Heart left ventricle (tissue), 13 donors: ENCODE results near the gene COL27A1.

Experiments
- POLR2A ChIP-seq, 2 donors: fragments of 450-650 bp; IDR thresholded peaks; one replicate each; pipeline ENCODE4 v1.6.1; 2017; ENCODE audit warnings: antibody characterized with exemption in 2 of 2, mild to moderate bottlenecking in 2 of 2, moderate library complexity in 2 of 2
- TF ChIP-seq, protein P1 (sequence below), 12 donors: fragments of 200-600 bp; sonication (generic) in 4 of 12; IDR thresholded peaks; one replicate each; pipeline versions ENCODE4 v1.5.0 to v1.8.0; 2018 to 2022; ENCODE audit warnings: antibody characterized with exemption in 12 of 12, mild to moderate bottlenecking in 5 of 12
- donor health status: ischemic (EF 13 %, LVEDD 7.1; RV severe dilation, severe dysfunction).
- donor health status: DM: no; HTN: yes; CAD: no.
- donor health status: DM: no; HTN: no; CAD: no.
- donor health status: ischemic (EF 25% LVEDD 6.9; RV normal size, moderate dysfunction).
- donor health status: ischemic (EF 25% LVEDD 5.7; RV mildly dilated, moderate dysfunction).
- donor health status: ischemic (EF 35%, LVEDD 5.7; RV mildly dilated, moderate dysfunction).
- donor health status: nonischemic (EF 11% LVEDD 7.7; RV severe dilation, severe dysfunction).
- donor health status: DM: yes; HTN: yes; CAD: no.
- donor health status: PGD.
- donor health status: ischemic (EF 29% LVEDD 5.4; RV normal size, mild dysfunction).
- donor health status: nonischemic (EF 23%, LVEDD 6.1; RV moderate dilation, normal function).

DNA sequence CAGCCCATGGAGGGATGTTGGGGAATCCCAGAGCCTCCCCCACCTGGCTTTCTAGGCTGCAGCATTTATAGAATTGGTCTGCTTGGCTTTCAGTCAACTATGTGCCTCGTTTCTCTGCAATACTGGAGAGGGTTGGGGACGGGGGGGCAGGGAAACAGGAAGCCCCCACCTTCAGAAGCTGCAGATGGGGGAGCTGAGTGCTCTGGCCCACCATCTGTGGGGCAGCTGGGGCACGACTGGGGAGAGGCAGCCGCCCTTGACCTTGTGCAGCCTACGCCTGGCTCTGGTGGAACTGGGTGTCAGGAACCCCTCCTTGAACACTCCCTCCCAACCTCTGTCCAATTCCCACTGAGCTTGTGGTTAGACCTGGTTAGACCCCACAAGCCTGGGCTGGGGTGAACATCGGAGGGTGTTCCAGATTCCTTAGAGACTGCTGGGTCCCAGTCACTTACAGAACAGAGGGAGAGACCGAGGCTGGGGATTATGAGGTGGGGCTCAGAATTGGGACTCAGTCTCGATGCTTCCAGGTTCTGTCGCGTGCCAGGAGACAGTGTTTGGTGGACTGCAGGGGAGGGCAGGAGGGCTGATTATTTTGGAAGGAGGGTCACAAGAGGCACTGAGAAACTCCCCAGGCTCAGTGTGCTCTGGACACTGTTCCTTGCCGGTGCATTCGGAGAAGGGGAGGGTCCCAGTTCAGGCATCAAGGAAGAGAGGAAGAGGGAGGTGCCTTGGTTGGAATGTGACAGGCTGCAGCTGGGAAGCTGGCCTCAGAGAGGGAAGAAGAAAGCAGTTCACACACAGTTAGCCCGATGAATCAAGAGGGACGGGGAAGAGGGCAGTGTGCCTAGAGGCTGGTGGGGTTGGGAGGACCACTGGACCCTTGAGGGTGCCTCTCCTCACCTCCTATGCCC, 25.6 kb downstream of the COL27A1 start:
- TF ChIP-seq, protein P1, sequence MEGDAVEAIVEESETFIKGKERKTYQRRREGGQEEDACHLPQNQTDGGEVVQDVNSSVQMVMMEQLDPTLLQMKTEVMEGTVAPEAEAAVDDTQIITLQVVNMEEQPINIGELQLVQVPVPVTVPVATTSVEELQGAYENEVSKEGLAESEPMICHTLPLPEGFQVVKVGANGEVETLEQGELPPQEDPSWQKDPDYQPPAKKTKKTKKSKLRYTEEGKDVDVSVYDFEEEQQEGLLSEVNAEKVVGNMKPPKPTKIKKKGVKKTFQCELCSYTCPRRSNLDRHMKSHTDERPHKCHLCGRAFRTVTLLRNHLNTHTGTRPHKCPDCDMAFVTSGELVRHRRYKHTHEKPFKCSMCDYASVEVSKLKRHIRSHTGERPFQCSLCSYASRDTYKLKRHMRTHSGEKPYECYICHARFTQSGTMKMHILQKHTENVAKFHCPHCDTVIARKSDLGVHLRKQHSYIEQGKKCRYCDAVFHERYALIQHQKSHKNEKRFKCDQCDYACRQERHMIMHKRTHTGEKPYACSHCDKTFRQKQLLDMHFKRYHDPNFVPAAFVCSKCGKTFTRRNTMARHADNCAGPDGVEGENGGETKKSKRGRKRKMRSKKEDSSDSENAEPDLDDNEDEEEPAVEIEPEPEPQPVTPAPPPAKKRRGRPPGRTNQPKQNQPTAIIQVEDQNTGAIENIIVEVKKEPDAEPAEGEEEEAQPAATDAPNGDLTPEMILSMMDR (IDR thresholded peaks at IDR 0.05), result no peak
- no peak for TF ChIP-seq POLR2A (IDR thresholded peaks at IDR 0.05)
